HG02610 (cell line): ENCODE measurements around the gene MEIS1.

Experiments
- ATAC-seq: cut with Tn5 transposase; IDR thresholded peaks from one replicate; pipeline ENCODE4 v1.9.1; 2021; ENCODE audit warnings: mild to moderate bottlenecking, moderate library complexity; ENCODE audit not compliant: unreplicated experiment

MEIS1 gene

GRCh38 chr2:66561645-66562303, 126.8 kb downstream of the MEIS1 start:
- ATAC-seq, result no peak

GRCh38 chr2:66562304-66562685, 127.4 kb downstream of the MEIS1 start:
- no peak for ATAC-seq

GRCh38 chr2:66563473-66563872, 128.5 kb downstream of the MEIS1 start:
- ATAC-seq, result no peak

- ATAC-seq, result no peak
These were observed 130.4 kb downstream of the MEIS1 start for GRCh38 chr2:66565291-66565690.

- ATAC-seq, result no peak
These were observed 131.9 kb downstream of the MEIS1 start for GRCh38 chr2:66566726-66567399.

GRCh38 chr2:66567729-66568128, 132.8 kb downstream of the MEIS1 start:
- no peak for ATAC-seq

- no peak for ATAC-seq
These were observed 133.8 kb downstream of the MEIS1 start for GRCh38 chr2:66568650-66569300.

GRCh38 chr2:66569321-66569851, 134.5 kb downstream of the MEIS1 start:
- no peak for ATAC-seq

- ATAC-seq, result no peak
These were observed 135.0 kb downstream of the MEIS1 start for GRCh38 chr2:66569974-66570373.

GRCh38 chr2:66570471-66570870, 135.5 kb downstream of the MEIS1 start:
- no peak for ATAC-seq

GRCh38 chr2:66571918-66572317, 137.0 kb downstream of the MEIS1 start:
- ATAC-seq, result no peak

GRCh38 chr2:66572391-66572790, 137.5 kb downstream of the MEIS1 start:
- no peak for ATAC-seq

GRCh38 chr2:66573416-66573815, 138.5 kb downstream of the MEIS1 start:
- ATAC-seq, result no peak

- ATAC-seq, result no peak
These were observed 138.9 kb downstream of the MEIS1 start for GRCh38 chr2:66573821-66574233.

GRCh38 chr2:66574701-66575624, 140.0 kb downstream of the MEIS1 start:
- ATAC-seq, result no peak

GRCh38 chr2:66575625-66576310, 140.8 kb downstream of the MEIS1 start:
- no peak for ATAC-seq

GRCh38 chr2:66576311-66576560, 141.3 kb downstream of the MEIS1 start:
- ATAC-seq, result no peak

GRCh38 chr2:66576561-66577320, 141.8 kb downstream of the MEIS1 start:
- ATAC-seq, result no peak

GRCh38 chr2:66577321-66578053, 142.6 kb downstream of the MEIS1 start:
- ATAC-seq, result no peak
